Measurements from ENCODE around the gene C2orf78. TPM values are rescaled to one million over a fixed set of nuclear protein-coding genes. Genes with fewer than 3 reads are reported as not detected.

Gene C2orf78, protein sequence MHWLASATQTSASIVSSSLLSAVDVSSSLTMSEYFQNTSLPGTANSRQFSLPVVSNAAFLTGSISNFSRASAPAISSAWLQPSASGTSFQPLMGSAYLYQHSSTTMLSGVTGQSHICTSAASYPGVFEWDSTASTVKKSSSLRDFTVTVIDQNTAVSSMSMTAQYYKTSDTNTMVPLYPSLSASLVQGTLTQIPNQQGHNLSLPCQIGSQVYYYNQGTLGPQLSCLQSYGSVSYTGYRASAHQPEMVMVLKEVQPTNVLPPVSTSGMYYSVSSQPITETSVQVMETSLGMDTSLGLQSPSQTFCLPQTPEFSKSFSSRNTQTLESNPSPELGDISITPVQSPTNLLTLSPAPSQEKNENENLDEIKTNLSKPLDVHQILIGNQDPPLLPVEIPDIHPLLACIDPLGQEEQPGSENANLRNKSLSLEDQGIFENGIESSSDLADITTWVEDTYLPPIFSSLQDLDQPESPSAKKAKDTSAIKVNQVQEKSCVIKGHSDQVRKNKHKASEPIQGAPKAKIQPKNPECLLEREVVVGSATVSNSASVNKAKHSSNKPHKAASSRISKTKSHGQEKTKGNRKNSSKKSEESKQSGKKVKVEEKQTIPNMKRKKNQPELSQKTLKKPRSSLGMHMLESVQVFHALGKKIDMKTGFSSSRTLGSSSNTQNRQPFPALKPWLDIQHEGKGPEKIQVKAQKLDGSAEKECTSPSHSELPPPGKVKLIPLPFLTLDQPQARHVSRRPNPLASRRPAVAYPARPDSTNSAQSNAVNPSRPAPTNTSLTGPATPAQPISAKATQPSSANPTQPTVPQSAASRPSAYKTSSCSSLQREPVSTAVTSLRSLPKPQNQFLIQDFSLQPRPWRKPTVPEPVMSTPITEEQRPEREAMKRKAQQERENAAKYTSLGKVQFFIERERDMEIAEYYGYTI
- total RNA-seq (2022; extraction: Qiagen RNA extraction) = not detected in 5 replicates

GRCh38 chr2:73783883-73784282, at the start of gene C2orf78:
TSS of gene C2orf78 (plus strand) at chr2:73784183. CDS start at chr2:73784310, 127 bp downstream.

DNA sequence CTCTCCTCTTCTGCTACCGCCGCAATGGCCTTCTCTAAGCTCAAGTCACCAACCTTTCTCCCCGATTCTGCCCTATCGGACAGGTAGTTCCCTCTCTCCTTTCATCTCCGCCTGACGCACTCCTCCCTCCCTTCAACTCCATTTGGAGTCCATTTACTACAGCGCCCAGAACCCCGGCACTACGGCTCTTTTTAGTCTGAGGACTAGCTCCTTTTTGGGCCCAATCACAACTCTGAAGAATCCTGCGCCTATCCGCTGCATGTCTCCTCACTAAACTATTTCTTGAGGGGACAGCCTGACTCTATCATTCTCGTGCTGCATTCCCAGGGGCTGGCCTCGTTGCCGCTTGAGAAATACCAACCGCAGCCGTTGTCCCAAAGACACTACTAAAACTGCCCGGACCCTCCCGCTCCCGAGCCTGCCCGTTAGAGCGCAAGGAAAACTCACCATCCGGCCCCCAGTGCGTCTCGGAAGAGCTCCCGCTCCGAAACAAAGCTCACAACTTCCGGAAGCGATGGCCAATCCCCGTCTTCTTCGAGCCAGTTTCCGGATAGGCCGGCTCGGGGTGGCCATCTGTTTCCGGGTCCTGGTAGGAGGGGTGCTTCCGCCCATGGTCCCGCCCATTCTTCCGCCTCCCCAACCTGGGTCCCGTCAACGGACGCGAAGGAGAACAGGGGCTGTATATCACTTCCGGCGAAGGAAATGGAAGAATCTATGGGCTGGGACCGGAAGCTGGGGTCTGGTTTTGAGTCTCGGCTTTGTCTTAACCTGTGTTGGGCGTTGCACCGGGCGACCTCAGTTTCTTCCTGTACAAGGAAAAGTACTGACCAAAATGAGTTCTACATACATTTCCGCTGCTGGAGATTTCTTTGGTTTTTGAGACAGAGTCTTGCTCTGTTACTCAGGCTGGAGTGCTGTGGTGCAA, 46.9 kb upstream of the C2orf78 start, which contains the start of gene TPRKB:
TSS of gene TPRKB (minus strand) at position 491 of the 925 bp plus-strand sequence. CDS start 2,776 bp downstream, outside the sequence.

DNA sequence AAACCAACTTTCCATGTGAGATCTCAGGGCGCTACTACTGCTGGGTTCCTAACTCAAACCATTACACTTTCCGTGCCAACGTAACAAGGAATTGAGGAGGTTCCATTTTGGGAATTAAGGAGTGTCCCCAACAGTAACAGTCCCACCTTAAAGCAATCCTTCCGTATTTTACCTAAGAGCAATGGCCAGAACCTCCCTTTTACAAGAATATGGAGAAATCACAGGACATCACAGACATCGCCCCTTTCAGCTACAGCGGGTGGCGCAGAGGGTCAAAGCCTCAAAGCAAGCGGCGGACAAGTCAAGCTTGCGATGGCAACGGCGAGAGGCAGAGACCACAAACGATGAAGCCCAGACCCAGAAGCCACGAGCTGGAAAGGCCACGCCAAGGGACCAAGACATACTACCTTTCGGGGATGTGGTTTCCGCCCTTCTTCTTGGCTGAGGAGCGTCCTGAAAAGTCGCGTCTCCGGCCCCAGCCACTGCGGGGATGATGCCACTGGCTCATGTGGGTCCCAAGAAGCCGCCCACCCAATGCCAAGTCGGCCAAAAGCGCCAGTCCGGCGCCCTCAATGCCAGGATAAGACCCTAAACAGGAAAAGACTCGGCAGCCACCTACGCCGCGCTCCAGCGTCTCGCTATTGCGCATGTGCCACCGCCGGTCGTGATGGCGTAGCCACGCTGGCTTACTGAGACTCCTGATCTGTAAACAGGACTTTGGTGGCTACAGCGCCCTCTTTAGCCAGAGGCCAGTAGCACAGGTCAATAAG, 4.3 kb upstream of the C2orf78 start, which contains the start of gene DUSP11:
TSS of gene DUSP11 (minus strand) at position 637 of the 770 bp plus-strand sequence. CDS start at position 508, 129 bp downstream.

GRCh38 chr2:73828818-73829570, 45.0 kb downstream of the C2orf78 start, which contains the start of gene STAMBP:
TSS of gene STAMBP (plus strand) at chr2:73828961. CDS start at chr2:73830857, 1,896 bp downstream.

Other genes starting within 250 kb of the C2orf78 start
- gene NAT8, start 141.8 kb upstream of the C2orf78 start, total RNA-seq (2022; extraction: Qiagen RNA extraction) = not detected in 5 replicates
- gene TPRKB, start 46.8 kb upstream of the C2orf78 start, total RNA-seq (2022; extraction: Qiagen RNA extraction) = 67.3 to 107 TPM (median 83.2 TPM) in 5 replicates
- 34.0 to 40.8 TPM (median 40.4 TPM) in 5 replicates for gene DUSP11, start 4.1 kb upstream of the C2orf78 start, total RNA-seq (2022; extraction: Qiagen RNA extraction)
- gene STAMBP, start 44.8 kb downstream of the C2orf78 start, total RNA-seq (2022; extraction: Qiagen RNA extraction) = 49.9 to 59.6 TPM (median 55.4 TPM) in 5 replicates
- 0.18 to 0.45 TPM (median 0.28 TPM) in 5 replicates for gene ACTG2, start 108.8 kb downstream of the C2orf78 start, total RNA-seq (2022; extraction: Qiagen RNA extraction)
- 153 to 175 TPM (median 158 TPM) in 5 replicates for gene DGUOK, start 142.7 kb downstream of the C2orf78 start, total RNA-seq (2022; extraction: Qiagen RNA extraction)
- gene TET3, start 200.7 kb downstream of the C2orf78 start, total RNA-seq (2022; extraction: Qiagen RNA extraction) = 7.7 to 15.5 TPM (median 13.0 TPM) in 5 replicates

Data from A549 treated with dexamethasone at 1 μM for 4 hours (cell line).